SK-N-SH (cell line): ENCODE measurements around the gene TEX19. TPM values are rescaled to one million over a fixed set of nuclear protein-coding genes. Genes with fewer than 3 reads are reported as not detected.
A peak's percentile ranks its signal among the peaks of the same experiment; 100 is the strongest.

ENCODE experiments used
- CTCF ChIA-PET: fragments of 300-600, 350-600 bp; formaldehyde crosslinking; extraction: SDS; loops from one replicate; lab custom pipeline; 2021; lab: Yijun Ruan, JAX
- POLR2A ChIA-PET: fragments of 350-600 bp; sonication (Branson Sonifier 250); formaldehyde crosslinking; extraction: SDS; loops from one replicate; lab custom pipeline; 2020; ENCODE audit warnings: antibody characterized with exemption, inconsistent platforms; lab: Yijun Ruan, JAX
- DNase-seq: peaks from one replicate; pipeline ENCODE4 v3.0.0; 2012
- H2AFZ ChIP-seq: fragments of 200-600 bp; sonication (generic); 2 replicates; pipeline ENCODE4 v1.8.1; 2016; ENCODE audit warnings: antibody characterized with exemption, mild to moderate bottlenecking, low read depth
- H3F3A ChIP-seq: fragments of 200-600 bp; sonication (generic); replicated peaks from 2 replicates; pipeline ENCODE3; 2016; ENCODE audit warnings: antibody characterized with exemption, mild to moderate bottlenecking; ENCODE audit not compliant: insufficient read depth
- H3K27ac ChIP-seq, 2 experiments: fragments of 200-500 bp in 1 of 2; fragments of 200-600 bp in 1 of 2; sonication (Bioruptor generic) in 1 of 2; sonication (generic), shearing (Covaris generic) in 1 of 2; 2 replicates each; pipeline versions ENCODE4 v1.5.1 to v1.6.1; 2014 to 2016; ENCODE audit warnings: low read depth in 2 of 2, inconsistent platforms in 1 of 2, low read length in 1 of 2, mild to moderate bottlenecking in 1 of 2, mixed read lengths in 1 of 2
- H3K27me3 ChIP-seq: fragments of 200-600 bp; sonication (generic), shearing (Covaris generic); 2 replicates; pipeline ENCODE4 v1.6.1; 2016; ENCODE audit warnings: mixed run types; ENCODE audit not compliant: insufficient read depth
- H3K36me3 ChIP-seq, 2 experiments: fragments of 200-500 bp in 1 of 2; fragments of 200-600 bp in 1 of 2; sonication (Bioruptor generic) in 1 of 2; sonication (generic) in 1 of 2; replicated peaks in 1 of 2; 2 replicates each; pipeline versions ENCODE3 to v1.5.1; 2014 to 2016; ENCODE audit warnings: low read length in 1 of 2, mild to moderate bottlenecking in 1 of 2; ENCODE audit not compliant: insufficient read depth in 2 of 2, control insufficient read depth in 1 of 2
- H3K4me1 ChIP-seq, 2 experiments: fragments of 200-500 bp in 1 of 2; fragments of 200-600 bp in 1 of 2; sonication (Bioruptor generic) in 1 of 2; sonication (generic), shearing (Covaris generic) in 1 of 2; 2 replicates each; pipeline versions ENCODE4 v1.5.1 to v1.6.1; 2014 to 2016; ENCODE audit warnings: low read depth in 1 of 2, low read length in 1 of 2, mixed run types in 1 of 2; ENCODE audit not compliant: insufficient read depth in 2 of 2, control insufficient read depth in 1 of 2
- H3K4me2 ChIP-seq: fragments of 200-600 bp; sonication (generic), shearing (Covaris generic); 2 replicates; pipeline ENCODE4 v1.6.1; 2017; ENCODE audit warnings: mixed run types
- H3K4me3 ChIP-seq, 2 experiments: fragments of 200-500 bp in 1 of 2; fragments of 200-600 bp in 1 of 2; sonication (Bioruptor generic) in 1 of 2; sonication (generic), shearing (Covaris generic) in 1 of 2; 2 replicates each; pipeline versions ENCODE4 v1.5.1 to v1.8.1; 2014 to 2016; ENCODE audit warnings: low read depth in 2 of 2, inconsistent platforms in 1 of 2, low read length in 1 of 2, mild to moderate bottlenecking in 1 of 2, mixed read lengths in 1 of 2, moderate library complexity in 1 of 2
- H3K79me2 ChIP-seq: fragments of 200-600 bp; sonication (generic); 2 replicates; pipeline ENCODE4 v1.8.1; 2017; ENCODE audit warnings: mild to moderate bottlenecking; ENCODE audit not compliant: insufficient read depth
- H3K9ac ChIP-seq: fragments of 200-600 bp; sonication (generic); 2 replicates; pipeline ENCODE4 v1.6.1; 2017; ENCODE audit warnings: mixed run types
- H3K9me2 ChIP-seq: fragments of 200-600 bp; sonication (generic); 2 replicates; pipeline ENCODE4 v1.6.1; 2017; ENCODE audit warnings: mixed run types
- H3K9me3 ChIP-seq: fragments of 200-600 bp; sonication (generic); 2 replicates; pipeline ENCODE4 v1.6.1; 2017; ENCODE audit warnings: mixed run types, mild to moderate bottlenecking, moderate library complexity
- H4K20me1 ChIP-seq: fragments of 200-600 bp; sonication (generic); 2 replicates; pipeline ENCODE4 v1.6.1; 2017; ENCODE audit warnings: mild to moderate bottlenecking, mixed run types; ENCODE audit not compliant: insufficient read depth
- CHD2 ChIP-seq: fragments of 150-350 bp; IDR thresholded peaks from 2 replicates; pipeline ENCODE4 v1.6.1; 2018; ENCODE audit warnings: low read length; ENCODE audit not compliant: partially characterized antibody
- EP300 ChIP-seq, 2 experiments: IDR thresholded peaks; 2 replicates each; pipeline versions ENCODE4 v1.4.0 to v1.6.1; 2012; ENCODE audit warnings: borderline replicate concordance in 1 of 2, low read depth in 1 of 2, low read length in 1 of 2
- JUND ChIP-seq: IDR thresholded peaks from 2 replicates; pipeline ENCODE4 v1.4.0; 2012
- MXI1 ChIP-seq: IDR thresholded peaks from 2 replicates; pipeline ENCODE4 v1.6.1; 2012; ENCODE audit warnings: mild to moderate bottlenecking, low read depth, low read length, improper control_type of control experiment
- RAD21 ChIP-seq: IDR thresholded peaks from 2 replicates; pipeline ENCODE4 v1.6.1; 2012; ENCODE audit warnings: mild to moderate bottlenecking, low read length
- WGBS: methylation state at CpG from one replicate; pipeline ENCODE4 v1.1.6; 2017; ENCODE audit warnings: low lambda C conversion rate; 5-methylcytosine and 5-hydroxymethylcytosine counted together
- polyA plus RNA-seq, 3 experiments: library from polyadenylated mRNA; depleted of rRNA; stranded (reverse); fragments of >200 nt; gene quantifications; 2 replicates each; pipeline ENCODE4 v1.2.3, GENCODE V29; 2012

The TEX19 gene
- polyA plus RNA-seq, 1 of the 3 experiments (the other 2 are of a cell fraction): 0.10 TPM

DNA sequence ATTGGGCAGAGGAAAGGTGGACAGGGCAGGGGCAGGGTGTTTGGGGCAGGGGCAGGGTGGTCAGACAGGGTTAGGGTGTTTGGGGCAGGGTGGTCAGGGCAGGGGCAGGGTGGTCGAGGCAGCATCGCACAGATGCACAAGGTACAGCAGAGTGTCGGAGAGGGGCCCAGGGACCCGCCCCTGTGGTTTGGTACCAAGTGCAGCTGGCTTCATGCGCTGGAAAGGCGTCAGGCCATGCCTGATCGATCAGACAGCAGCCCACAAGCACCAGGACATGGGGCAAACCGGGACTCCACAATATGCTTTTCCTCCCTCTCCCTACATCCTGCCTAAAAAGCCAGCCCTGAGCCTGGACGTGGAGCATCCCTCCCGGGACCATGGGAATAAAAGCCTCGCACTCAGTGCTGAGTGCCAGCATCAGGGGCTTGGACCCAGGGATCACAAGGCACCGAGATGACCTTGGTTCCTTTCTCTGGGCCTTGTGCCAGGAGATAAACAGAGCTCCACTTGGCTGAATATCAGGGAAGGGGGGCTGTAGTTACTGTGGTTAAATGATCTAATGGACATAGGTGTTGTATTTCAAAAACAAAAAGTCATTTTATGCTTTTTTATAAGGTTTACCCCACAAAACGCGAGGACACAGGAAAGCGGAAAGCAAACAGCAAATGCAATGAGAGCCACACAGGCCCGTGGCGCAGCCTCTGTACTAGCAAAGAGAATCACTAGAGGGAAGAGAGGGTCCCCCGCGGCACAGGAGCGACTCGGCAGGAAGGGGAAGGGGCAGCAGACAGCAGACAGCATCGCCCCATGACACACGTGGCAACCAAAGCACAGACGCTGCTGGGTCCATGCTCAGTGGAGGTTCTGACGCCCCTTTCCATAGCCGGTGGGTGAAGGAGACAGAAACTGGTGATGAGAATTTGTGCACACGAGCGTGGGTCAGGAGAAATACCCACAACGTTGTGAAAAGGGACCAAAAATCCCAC is 53.8 kb downstream of the TEX19 start:
- no peak overlapping the region for H3K9ac ChIP-seq
- H3K9me2 ChIP-seq: no peaks in the 10 kb centered on the region
- H2AFZ ChIP-seq: no peak overlapping the region
- DNase-seq: peak; percentile 83
- H3K27ac ChIP-seq: no peak overlapping the region; a peak in 1 of 4 replicates
- no peaks in the 10 kb centered on the region for H3K9me3 ChIP-seq
- peaks cover 13% of the 10 kb centered on the region for H3F3A ChIP-seq
- H3K4me2 ChIP-seq: no peak overlapping the region
- WGBS: 86% methylated on average over 29 of the region's 29 CpGs
- POLR2A ChIA-PET: no interaction called here
- H3K4me3 ChIP-seq: no peak overlapping the region
- TF ChIP-seq MXI1: 0 out of 2 replicates have a peak, but pooled peaks have one; percentile 23
- TF ChIP-seq CHD2: peak; percentile 18
- TF ChIP-seq JUND: no peak
- TF ChIP-seq EP300 (IDR thresholded peaks at IDR 0.05; ENCODE audit: borderline replicate concordance in 1 of 2, low read depth in 1 of 2, low read length in 1 of 2): peak in 1 of 2 experiments; percentile 26; a peak in 1 of 4 replicates
- TF ChIP-seq RAD21: peak; percentile 15; the same call in 1 of the 2 replicates
- TF ChIP-seq, all 33 proteins: peak for 4
- Histone ChIP-seq H3K27me3 (no peaks in the 10 kb centered on the region), H3K79me2 (peaks cover 19% of the 10 kb centered on the region), H3K36me3 (peaks cover 0 to 3% of the 10 kb centered on the region in 2 experiments), H3K4me1 (peaks cover 0 to 12% of the 10 kb centered on the region in 2 experiments; a peak in 2 of 4 replicates), H4K20me1 (peaks cover 58% of the 10 kb centered on the region)
- CTCF ChIA-PET: interaction anchor here (0.6 to 11.3 kb wide), 17 partner anchors 11 to 775 kb away, joined by 3 to 124 read pairs (median 5); partner anchors contain the start of genes CD7 and TEX19

Other genes with a start within 250 kb of the TEX19 start
- gene CCDC57, start 146.4 kb upstream of the TEX19 start, polyA plus RNA-seq (2012; rRNA removed): 68.6 and 82.9 TPM in 2 replicates
- gene SLC16A3, start 130.2 kb upstream of the TEX19 start, polyA plus RNA-seq (2012; rRNA removed): 68.8 and 70.7 TPM in 2 replicates
- gene CSNK1D, start 85.5 kb upstream of the TEX19 start, polyA plus RNA-seq (2012; rRNA removed): 133 and 216 TPM in 2 replicates
- 0.07 TPM in 1 of 2 replicates, not detected in the other for gene CD7, start 41.6 kb upstream of the TEX19 start, polyA plus RNA-seq (2012; rRNA removed)
- gene SECTM1, start 25.5 kb upstream of the TEX19 start, polyA plus RNA-seq (2012; rRNA removed): 2.1 and 3.8 TPM in 2 replicates
- gene UTS2R, start 12.5 kb downstream of the TEX19 start, polyA plus RNA-seq (2012; rRNA removed): not detected in 2 replicates
- gene HEXD, start 59.1 kb downstream of the TEX19 start, polyA plus RNA-seq (2012; rRNA removed): 38.8 and 43.1 TPM in 2 replicates
- 57.1 and 68.2 TPM in 2 replicates for gene OGFOD3, start 59.3 kb downstream of the TEX19 start, polyA plus RNA-seq (2012; rRNA removed)
- gene CYBC1, start 91.5 kb downstream of the TEX19 start, polyA plus RNA-seq (2012; rRNA removed): 160 and 165 TPM in 2 replicates
- 128 and 130 TPM in 2 replicates for gene NARF, start 99.5 kb downstream of the TEX19 start, polyA plus RNA-seq (2012; rRNA removed)
- gene FOXK2, start 160.5 kb downstream of the TEX19 start, polyA plus RNA-seq (2012; rRNA removed): 33.6 and 36.4 TPM in 2 replicates